CD4-positive, alpha-beta T cell treated with Interleukin-2 at 100 ng/mL for 4 hours (primary cell): Measurements from ENCODE around the gene IQGAP3.

Experiments
- DNase-seq: peaks from one replicate; pipeline ENCODE4 v3.0.0-alpha.2; 2020; ENCODE audit warnings: low spot score

IQGAP3 gene

GRCh38 chr1:156497078-156497742 is 75.2 kb downstream of the IQGAP3 start:
- DNase-seq = no peak

GRCh38 chr1:156496211-156496761 is 76.1 kb downstream of the IQGAP3 start:
- DNase-seq = no peak

GRCh38 chr1:156495401-156496140 is 76.8 kb downstream of the IQGAP3 start:
- DNase-seq = no peak

- no peak for DNase-seq
These were observed 78.0 kb downstream of the IQGAP3 start for GRCh38 chr1:156494309-156494895.

GRCh38 chr1:156493742-156494141 is 78.6 kb downstream of the IQGAP3 start:
- no peak for DNase-seq

- no peak for DNase-seq
These were observed 79.2 kb downstream of the IQGAP3 start for GRCh38 chr1:156493154-156493631.

GRCh38 chr1:156492591-156493080 is 79.7 kb downstream of the IQGAP3 start:
- no peak for DNase-seq

- DNase-seq = no peak
These were observed 80.3 kb downstream of the IQGAP3 start for GRCh38 chr1:156492013-156492590.

GRCh38 chr1:156491151-156491949 is 81.0 kb downstream of the IQGAP3 start:
- DNase-seq = no peak

GRCh38 chr1:156490401-156491032 is 81.8 kb downstream of the IQGAP3 start:
- no peak for DNase-seq

- DNase-seq = no peak
These were observed 82.5 kb downstream of the IQGAP3 start for GRCh38 chr1:156489935-156490293.

GRCh38 chr1:156489166-156489934 is 83.0 kb downstream of the IQGAP3 start:
- peak; percentile 52 for DNase-seq

GRCh38 chr1:156488566-156489165 is 83.7 kb downstream of the IQGAP3 start:
- DNase-seq = no peak

- DNase-seq = peak; percentile 44
These were observed 84.5 kb downstream of the IQGAP3 start for GRCh38 chr1:156487862-156488261.

GRCh38 chr1:156486421-156487344 is 85.7 kb downstream of the IQGAP3 start:
- no peak for DNase-seq

- no peak for DNase-seq
These were observed 86.4 kb downstream of the IQGAP3 start for GRCh38 chr1:156485984-156486383.

GRCh38 chr1:156484480-156485058 is 87.8 kb downstream of the IQGAP3 start:
- DNase-seq = no peak

- DNase-seq = no peak
These were observed 89.0 kb downstream of the IQGAP3 start for GRCh38 chr1:156483397-156483796.
